ENCODE measurements around the gene ANO3.
"Not testable (repeated sequence)": the region's sequence is repeated elsewhere in the genome, so short reads cannot be mapped to it uniquely, and the experiment has no call there.

ANO3 gene

GRCh38 chr11:26331911-26332571 lies at the start of gene ANO3:
ANO3 (plus strand) TSS chr11:26332130; CDS start chr11:26332276, 146 bp downstream.
- DNase-seq, result peak; percentile 91

- DNase-seq, result no peak
Measured at GRCh38 chr11:26283852-26284408, 48.0 kb upstream of the ANO3 start.

DNA sequence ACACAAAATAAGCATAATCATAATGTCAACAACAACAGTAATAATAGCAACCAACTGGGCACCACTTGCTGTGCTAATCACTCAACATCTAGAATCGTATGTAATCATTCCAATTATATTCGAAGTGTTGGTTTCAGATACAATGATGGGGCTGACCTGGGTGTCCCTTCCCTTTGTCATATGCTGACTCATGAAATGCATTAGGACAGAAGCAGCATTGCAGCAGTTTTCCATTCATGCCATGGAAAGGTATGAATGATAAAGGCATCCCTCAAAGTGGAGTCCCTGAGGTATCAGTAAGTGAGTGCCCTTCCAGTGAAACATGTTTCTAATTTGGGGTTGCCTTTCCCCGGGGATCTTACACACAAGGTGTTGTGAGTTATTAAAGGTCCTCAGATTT lies 46.3 kb upstream of the ANO3 start:
- no peak for DNase-seq

DNA sequence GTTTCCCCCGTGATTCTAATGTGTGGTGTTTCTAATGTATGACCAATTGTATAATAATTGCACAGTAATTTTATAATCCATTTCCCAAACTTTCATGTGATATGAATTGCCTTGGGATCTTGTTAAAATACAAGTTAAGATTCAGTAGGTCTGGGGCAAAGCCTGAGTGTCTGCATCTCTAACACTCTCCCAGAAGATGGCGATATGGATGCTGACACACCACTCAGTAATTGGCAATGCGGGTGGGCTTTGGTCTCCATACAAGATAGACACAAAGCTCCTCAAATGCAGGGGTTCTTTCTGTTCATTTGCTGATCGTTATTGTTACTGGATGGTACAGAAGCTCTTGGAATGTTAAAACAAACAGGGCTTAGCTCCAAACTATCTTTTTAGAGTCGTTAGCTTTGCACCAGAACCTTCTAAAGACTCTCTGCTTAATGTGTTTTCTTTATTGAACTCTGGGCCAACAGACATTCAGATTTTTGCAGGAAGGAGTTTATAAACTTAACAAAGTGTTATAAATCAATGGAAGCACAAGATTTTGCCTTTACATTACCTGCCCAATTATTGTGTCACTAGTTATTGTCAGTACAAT lies 45.4 kb upstream of the ANO3 start:
- DNase-seq, result no peak

- DNase-seq, result no peak
Measured at GRCh38 chr11:26287067-26287518, 44.8 kb upstream of the ANO3 start.

- DNase-seq, result no peak
Measured at GRCh38 chr11:26297189-26297975, 34.5 kb upstream of the ANO3 start.

- not testable (repeated sequence) for DNase-seq
Measured at GRCh38 chr11:26316372-26316771, 15.6 kb upstream of the ANO3 start.

GRCh38 chr11:26319906-26320305 lies 12.0 kb upstream of the ANO3 start:
- no peak for DNase-seq

GRCh38 chr11:26321516-26321915 lies 10.4 kb upstream of the ANO3 start:
- DNase-seq, result no peak

GRCh38 chr11:26322335-26323067 lies 9.4 kb upstream of the ANO3 start:
- no peak for DNase-seq

DNA sequence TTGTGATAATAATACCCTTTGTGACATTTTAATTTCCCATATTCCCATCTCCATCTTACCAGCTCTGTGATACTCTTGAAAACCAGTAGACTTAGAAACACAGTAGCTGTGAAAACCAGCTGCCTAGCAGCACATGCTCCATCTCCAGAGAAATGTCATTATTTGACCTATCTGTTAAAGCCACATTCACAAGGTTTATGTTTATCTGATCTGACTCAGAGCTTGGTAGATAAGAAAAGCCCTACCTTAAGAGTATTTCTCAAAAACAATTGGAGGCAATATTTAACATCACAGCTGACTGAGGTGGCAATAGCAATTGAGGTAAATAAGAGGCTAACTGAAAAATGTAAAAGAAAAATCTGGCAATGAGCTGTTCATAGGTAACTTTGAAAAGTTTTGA lies 8.1 kb upstream of the ANO3 start:
- DNase-seq, result no peak

DNA sequence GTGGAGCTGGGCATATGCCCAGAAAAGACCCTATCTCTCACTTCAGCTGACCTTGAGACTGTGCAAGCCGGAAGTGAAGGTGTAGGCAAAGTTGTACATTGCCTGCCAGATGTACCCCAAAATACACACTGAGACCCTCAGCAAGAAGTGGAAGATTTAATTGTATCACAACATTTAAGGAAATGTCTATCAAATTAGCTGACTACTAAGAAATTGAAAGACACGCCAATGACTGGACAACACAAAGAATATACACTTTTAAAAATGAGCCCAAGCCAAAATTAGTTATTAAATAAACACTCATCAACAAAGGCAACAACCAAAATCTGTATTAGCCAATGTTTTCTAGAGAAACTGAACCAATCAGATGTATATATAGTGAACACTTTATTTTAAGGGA lies 7.7 kb upstream of the ANO3 start:
- DNase-seq, result no peak

GRCh38 chr11:26326793-26327400 lies 5.0 kb upstream of the ANO3 start:
- no peak for DNase-seq

DNA sequence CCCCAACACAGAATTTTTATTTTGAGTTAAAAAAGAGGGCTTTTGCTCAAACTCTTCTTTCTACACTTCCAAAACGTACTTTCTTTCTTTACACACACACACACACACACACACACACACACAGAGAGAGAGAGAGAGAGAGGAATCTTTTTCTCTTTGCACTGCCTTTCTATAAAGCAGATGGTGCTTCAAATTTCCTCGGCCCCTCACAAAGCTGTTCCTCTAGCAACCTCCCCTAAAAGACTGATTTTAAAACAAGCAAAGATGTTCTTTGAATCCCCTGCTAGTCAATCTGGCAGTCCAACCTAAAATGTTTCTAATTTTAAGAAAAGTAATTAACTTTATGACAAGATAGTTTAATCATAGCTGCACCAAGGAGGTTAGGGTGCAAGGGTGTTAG lies 2.7 kb upstream of the ANO3 start:
- no peak for DNase-seq

DNA sequence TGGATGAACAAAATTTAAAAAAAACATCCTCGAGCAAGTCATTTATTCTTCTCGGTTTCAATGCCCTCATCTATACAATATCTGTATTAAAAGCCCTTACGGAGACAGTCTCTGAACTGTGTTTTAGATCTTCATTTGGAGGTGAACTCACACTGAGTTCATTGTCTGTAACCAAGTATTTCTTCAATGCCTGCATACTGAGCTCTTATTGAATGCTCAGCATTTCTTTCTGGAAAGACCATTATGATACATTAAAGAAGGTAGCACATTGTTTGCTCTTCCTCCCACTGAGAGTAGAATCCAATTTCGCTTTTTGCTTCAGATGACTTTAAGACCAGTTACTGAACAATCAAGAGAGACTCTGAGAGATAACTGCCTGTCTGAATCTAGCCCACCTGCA lies 1.7 kb upstream of the ANO3 start:
- DNase-seq, result no peak

- DNase-seq, result no peak
Measured at GRCh38 chr11:26332572-26332915, 614 bp downstream of the ANO3 start.

DNA sequence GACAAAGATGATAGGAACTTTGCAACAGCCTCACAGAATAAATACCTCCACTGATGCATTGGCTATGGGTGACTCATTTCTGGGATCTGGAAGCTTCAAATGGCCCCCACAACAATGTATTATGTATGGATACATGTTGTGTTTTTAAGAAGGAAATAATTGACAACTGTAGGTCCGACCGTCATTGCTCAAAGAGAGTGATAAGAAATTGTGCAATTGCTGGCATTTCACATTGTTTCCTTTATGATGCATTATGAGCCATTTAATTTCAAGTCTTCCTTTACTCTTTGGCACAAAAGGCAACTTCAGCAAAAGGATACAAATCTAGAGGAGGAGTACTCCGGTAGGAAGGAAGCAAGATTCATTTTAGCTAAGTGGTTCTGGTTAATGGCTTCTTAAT lies 2.0 kb downstream of the ANO3 start:
- DNase-seq, result no peak

DNA sequence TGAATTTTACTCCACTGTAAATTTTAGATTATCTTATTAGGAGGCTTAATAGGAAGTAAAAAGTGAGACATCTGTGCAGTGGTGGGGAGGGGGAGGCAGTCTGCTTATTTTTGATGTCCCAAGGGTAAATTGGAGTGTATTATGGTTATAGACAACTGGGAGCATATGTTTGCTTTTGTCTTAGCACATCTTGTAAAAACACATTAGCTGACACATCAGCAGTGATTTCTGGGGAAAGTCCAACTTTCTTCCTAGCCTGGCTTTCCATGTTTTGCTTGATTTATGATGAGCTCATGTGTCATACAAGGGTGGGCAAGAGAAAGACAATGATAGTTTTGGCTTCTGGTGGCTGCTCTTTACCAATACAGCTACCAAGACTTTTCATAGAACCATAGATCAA lies 4.0 kb downstream of the ANO3 start:
- no peak for DNase-seq

DNA sequence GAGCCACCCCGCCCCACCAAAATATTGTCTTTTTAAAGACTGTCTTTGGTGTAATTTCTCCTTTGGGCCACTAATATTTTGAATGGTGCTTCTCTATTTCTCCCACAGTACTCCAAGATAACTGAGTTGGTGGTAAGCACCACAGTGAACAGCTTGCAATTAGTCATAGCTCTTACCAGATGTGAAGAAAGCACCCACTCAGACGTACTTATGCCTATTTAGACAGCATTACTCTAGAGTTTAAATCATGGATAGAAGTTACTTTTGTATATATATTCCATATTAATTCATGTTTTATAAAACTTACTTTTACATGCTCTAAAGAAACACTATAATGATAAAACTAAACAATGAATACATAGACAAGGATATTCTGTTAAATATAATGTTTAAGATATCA lies 12.7 kb downstream of the ANO3 start:
- no peak for DNase-seq

DNA sequence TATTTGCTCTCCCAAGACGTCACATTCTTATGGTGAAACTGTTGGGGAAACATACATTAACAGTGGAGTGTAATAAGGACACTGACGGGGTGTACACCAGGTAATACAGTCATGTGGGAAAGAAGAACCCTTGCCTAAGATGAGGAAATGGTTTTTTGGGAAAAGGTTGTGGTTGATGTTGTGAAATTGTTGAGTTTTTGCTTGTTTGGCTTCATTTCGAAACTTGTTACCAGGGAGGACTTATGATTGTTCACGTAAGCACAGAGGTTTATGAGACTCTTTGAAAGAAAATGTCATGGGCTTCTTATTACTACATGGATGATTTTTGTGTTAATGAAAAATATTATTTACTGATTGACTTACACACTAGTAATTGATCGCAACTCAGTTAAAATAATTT lies 16.8 kb downstream of the ANO3 start:
- DNase-seq, result no peak

GRCh38 chr11:26350002-26350401 lies 18.1 kb downstream of the ANO3 start:
- DNase-seq, result no peak

- DNase-seq, result no peak
Measured at GRCh38 chr11:26353010-26353409, 21.1 kb downstream of the ANO3 start.

- DNase-seq, result no peak
Measured at GRCh38 chr11:26359055-26359454, 27.1 kb downstream of the ANO3 start.

Measured in left hindlimb (tissue), 1 donor.